ENCODE data around the gene ELL3.
"Not testable (repeated sequence)": the region's sequence is repeated elsewhere in the genome, so short reads cannot be mapped to it uniquely, and the experiment has no call there.

ELL3 gene

GRCh38 chr15:43776718-43777266 lies at the start of gene ELL3:
Gene ELL3, minus strand, starts transcription at chr15:43776966. Its CDS starts 65 bp downstream, at chr15:43776901.
- H3K4me3 Mint-ChIP-seq: peak within 1 kb of the TSS; percentile 83
- H3K27me3 Mint-ChIP-seq: no peaks in the 10 kb centered on the region
- H3K36me3 Mint-ChIP-seq (ENCODE audit: low read depth): peaks cover 41% of the 10 kb centered on the region
- peaks cover 30% of the 10 kb centered on the region for H3K4me1 Mint-ChIP-seq (ENCODE audit: low read depth)
- peak; percentile 83 for DNase-seq
- no peaks in the 10 kb centered on the region for H3K9me3 Mint-ChIP-seq
- peak within 1 kb of the TSS; percentile 95 for H3K27ac Mint-ChIP-seq

DNA sequence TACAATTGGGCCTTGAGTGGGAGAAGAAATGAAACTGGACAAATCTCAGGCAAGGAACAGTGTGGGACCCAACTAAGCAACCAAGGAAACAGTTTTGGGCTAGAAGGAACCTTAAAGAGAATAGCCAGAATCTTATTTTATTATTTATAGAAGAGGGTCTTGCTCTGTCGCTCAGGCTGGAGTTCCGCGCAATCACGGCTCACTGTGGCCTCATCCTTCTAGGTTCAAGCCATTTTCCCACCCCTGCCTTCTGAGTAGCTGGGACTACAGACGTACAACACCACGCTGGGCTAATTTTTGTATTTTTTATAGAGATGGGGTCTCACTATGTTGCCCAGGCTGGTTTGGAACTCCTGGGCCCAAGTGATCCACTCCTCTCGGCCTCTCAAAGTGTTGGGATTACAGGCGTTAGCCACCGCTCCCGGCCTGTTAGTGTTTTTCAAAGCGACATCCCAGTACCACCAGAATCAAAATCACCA lies 49.3 kb upstream of the ELL3 start:
- Mint-ChIP-seq H3K36me3 (ENCODE audit: low read depth) (peaks cover 72% of the 10 kb centered on the region), H3K27ac (peak overlapping the region; percentile 96), H3K27me3 (no peaks in the 10 kb centered on the region), H3K4me3 (peak overlapping the region; percentile 94), H3K9me3 (peaks cover 4% of the 10 kb centered on the region), H3K4me1 (ENCODE audit: low read depth) (peaks cover 66% of the 10 kb centered on the region)
- DNase-seq: no peak

DNA sequence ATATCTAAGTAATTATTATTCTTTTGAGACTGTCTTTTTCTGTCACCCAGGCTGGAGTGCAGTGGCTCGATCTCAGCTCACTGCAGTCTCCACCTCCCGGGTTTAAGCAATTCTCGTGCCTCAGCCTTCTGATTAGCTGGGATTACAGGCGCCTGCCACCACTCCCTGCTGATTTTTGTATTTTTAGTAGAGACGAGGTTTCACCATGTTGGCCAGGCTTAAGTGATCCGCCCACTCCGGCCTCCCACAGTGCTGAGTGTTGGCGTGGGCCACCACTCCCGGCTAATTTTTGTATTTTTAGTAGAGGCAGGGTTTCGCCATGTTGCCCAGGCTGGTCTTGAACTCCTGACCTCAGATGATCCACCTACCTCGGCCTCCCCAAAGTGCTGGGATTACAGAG lies 48.5 kb upstream of the ELL3 start:
- H3K9me3 Mint-ChIP-seq, DNase-seq, H3K27me3 Mint-ChIP-seq: not testable (repeated sequence)
- peaks cover 71% of the 10 kb centered on the region for H3K36me3 Mint-ChIP-seq (ENCODE audit: low read depth)
- peaks cover 69% of the 10 kb centered on the region for H3K4me1 Mint-ChIP-seq (ENCODE audit: low read depth)
- H3K27ac Mint-ChIP-seq: peak overlapping the region; percentile 96
- peak overlapping the region; percentile 96 for H3K4me3 Mint-ChIP-seq

- Mint-ChIP-seq H3K36me3 (ENCODE audit: low read depth) (peaks cover 68% of the 10 kb centered on the region), H3K27me3 (no peaks in the 10 kb centered on the region), H3K9me3 (peaks cover 4% of the 10 kb centered on the region), H3K4me3 (peak within 1 kb of the TSS; percentile 96), H3K4me1 (ENCODE audit: low read depth) (peaks cover 66% of the 10 kb centered on the region), H3K27ac (peak within 1 kb of the TSS; percentile 99)
- DNase-seq: peak; percentile 87
Measured at GRCh38 chr15:43824302-43825246, 47.8 kb upstream of the ELL3 start, which contains the start of gene MFAP1. Gene MFAP1, minus strand, starts transcription at chr15:43824690. Its CDS starts 121 bp downstream, at chr15:43824569.

DNA sequence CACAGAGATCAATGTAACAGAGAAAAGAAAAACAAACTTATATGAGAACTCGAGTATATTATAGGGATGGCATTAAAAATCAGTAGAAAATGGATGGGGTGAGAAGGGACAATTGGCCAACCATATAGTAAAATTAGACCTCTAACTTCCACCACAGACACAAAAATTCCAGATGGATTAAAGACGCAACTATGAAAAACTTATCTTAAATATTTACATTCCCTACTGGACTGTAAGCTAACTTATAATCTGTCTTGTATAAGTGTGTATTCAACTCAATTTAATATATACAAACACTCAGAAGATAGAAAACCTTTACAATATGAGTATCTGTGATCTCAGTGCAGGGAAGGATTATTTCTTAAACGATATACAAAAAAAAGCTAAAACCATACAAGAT lies 44.7 kb upstream of the ELL3 start:
- peak overlapping the region; percentile 54 for H3K27ac Mint-ChIP-seq
- H3K4me1 Mint-ChIP-seq (ENCODE audit: low read depth): peaks cover 57% of the 10 kb centered on the region
- peaks cover 4% of the 10 kb centered on the region for H3K9me3 Mint-ChIP-seq
- H3K36me3 Mint-ChIP-seq (ENCODE audit: low read depth): peaks cover 62% of the 10 kb centered on the region
- DNase-seq: no peak
- peak overlapping the region; percentile 58 for H3K4me3 Mint-ChIP-seq
- no peaks in the 10 kb centered on the region for H3K27me3 Mint-ChIP-seq

DNA sequence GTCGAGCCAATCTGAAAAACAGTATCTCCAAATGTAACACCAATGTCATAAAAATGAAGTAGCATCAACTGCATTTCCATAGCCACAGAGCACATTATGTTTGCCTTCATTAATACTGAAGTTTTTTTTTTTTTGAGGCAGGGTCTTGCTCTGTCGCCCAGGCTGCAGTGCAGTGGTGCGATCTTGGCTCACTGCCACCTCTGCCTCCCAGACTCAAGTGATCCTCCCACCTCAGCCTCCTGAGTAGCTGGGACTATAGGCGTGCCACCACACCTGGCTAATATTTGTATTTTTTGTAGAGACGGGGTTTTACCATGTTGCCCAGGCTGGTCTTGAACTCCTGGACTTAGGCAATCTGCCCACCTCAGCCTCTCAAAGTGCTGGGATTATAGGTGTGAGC lies 38.3 kb upstream of the ELL3 start:
- H3K27ac Mint-ChIP-seq: peak overlapping the region; percentile 81
- not testable (repeated sequence) for H3K4me3 Mint-ChIP-seq, H3K27me3 Mint-ChIP-seq, DNase-seq, H3K9me3 Mint-ChIP-seq
- peaks cover 11% of the 10 kb centered on the region for H3K4me1 Mint-ChIP-seq (ENCODE audit: low read depth)
- H3K36me3 Mint-ChIP-seq (ENCODE audit: low read depth): peaks cover 83% of the 10 kb centered on the region

GRCh38 chr15:43808960-43809678 lies 32.4 kb upstream of the ELL3 start:
- Mint-ChIP-seq H3K4me3 (no peak overlapping the region), H3K4me1 (ENCODE audit: low read depth) (peaks cover 6% of the 10 kb centered on the region), H3K27ac (peak overlapping the region; percentile 69), H3K9me3 (no peaks in the 10 kb centered on the region), H3K36me3 (ENCODE audit: low read depth) (peaks cover 96% of the 10 kb centered on the region), H3K27me3 (no peaks in the 10 kb centered on the region)
- no peak for DNase-seq

DNA sequence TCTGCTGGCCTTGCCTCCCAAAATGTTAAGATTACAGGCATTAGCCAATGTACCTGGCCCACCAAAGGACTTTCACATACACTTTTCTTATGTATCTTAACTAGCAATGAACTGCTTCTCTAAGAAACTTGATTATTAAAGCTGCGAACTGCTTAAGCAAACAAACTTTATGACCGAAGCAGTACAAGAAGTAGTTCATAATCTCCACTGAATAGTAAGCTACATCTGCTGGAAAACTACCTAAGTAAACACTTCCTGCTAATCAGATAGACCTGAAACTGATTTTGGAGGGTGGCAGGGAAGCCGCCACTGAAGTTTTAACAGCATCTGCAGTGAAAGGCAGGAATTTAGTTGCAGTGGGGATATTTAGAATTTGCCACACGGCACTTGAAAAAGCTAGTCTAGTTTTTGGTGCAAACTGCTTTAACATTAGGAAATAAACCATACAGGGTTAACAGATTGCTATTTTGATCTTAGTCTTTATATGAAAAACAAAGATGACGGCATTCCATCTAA lies 31.7 kb upstream of the ELL3 start:
- no peaks in the 10 kb centered on the region for H3K27me3 Mint-ChIP-seq
- DNase-seq: no peak
- peak overlapping the region; percentile 33 for H3K27ac Mint-ChIP-seq
- no peaks in the 10 kb centered on the region for H3K9me3 Mint-ChIP-seq
- no peak overlapping the region for H3K4me3 Mint-ChIP-seq
- H3K36me3 Mint-ChIP-seq (ENCODE audit: low read depth): peaks cover 96% of the 10 kb centered on the region
- H3K4me1 Mint-ChIP-seq (ENCODE audit: low read depth): peaks cover 6% of the 10 kb centered on the region

DNA sequence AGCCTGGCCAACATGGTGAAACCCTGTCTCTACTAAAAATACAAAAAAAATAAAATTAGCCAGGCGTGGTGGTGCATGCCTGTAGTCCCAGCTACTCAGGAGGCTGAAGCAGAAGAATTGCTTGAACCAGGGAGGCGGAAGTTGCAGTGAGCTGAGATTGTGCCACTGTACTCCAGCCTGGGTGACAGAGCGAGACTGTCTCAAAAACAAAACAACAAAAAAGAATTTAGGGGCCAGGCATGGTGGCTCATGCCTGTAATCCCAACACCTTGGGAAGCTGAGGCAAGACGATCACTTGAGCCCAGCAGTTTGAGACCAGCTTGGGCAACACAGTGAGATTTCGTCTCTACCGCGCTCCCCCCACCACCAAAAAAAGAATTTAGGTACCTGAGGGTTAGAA lies 25.9 kb upstream of the ELL3 start:
- H3K9me3 Mint-ChIP-seq, DNase-seq, H3K27me3 Mint-ChIP-seq, H3K4me3 Mint-ChIP-seq: not testable (repeated sequence)
- Mint-ChIP-seq H3K36me3 (ENCODE audit: low read depth) (peaks cover 97% of the 10 kb centered on the region), H3K27ac (peak overlapping the region; percentile 47), H3K4me1 (ENCODE audit: low read depth) (peaks cover 32% of the 10 kb centered on the region)

GRCh38 chr15:43800286-43801141 lies 23.7 kb upstream of the ELL3 start, which contains the start of gene HYPK:
Gene HYPK, plus strand, starts transcription at chr15:43800599. Its CDS starts 24 bp downstream, at chr15:43800623.
- H3K4me3 Mint-ChIP-seq: peak within 1 kb of the TSS; percentile 99
- H3K9me3 Mint-ChIP-seq: no peaks in the 10 kb centered on the region
- H3K27me3 Mint-ChIP-seq: no peaks in the 10 kb centered on the region
- H3K27ac Mint-ChIP-seq: peak within 1 kb of the TSS; percentile 98
- H3K36me3 Mint-ChIP-seq (ENCODE audit: low read depth): peaks cover 98% of the 10 kb centered on the region
- peak; percentile 93 for DNase-seq
- H3K4me1 Mint-ChIP-seq (ENCODE audit: low read depth): peaks cover 44% of the 10 kb centered on the region

DNA sequence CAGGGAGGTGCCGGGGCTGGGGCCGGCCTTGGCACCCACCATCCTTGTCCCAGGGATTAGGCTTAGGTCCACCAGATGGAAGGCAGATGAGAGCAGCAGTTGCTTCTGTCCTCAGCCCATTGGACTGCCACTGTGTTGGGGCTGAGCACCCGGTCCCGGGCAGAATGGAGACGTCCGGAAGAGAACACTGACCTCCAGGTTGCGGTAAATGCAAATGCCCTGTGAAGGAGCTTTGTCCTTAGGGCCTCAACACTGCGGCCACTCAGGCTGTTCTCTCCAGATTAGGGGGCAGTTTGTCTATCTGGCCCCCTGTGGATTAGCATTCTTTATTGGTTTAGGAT lies 23.1 kb upstream of the ELL3 start, which contains the start of gene SERINC4:
TSS of gene SERINC4 (minus strand) at position 276 of the 341 bp plus-strand sequence. CDS start at position 42, 234 bp downstream.
- peaks cover 50% of the 10 kb centered on the region for H3K4me1 Mint-ChIP-seq (ENCODE audit: low read depth)

GRCh38 chr15:43799209-43799944 lies 22.6 kb upstream of the ELL3 start:
- Mint-ChIP-seq H3K4me3 (no peak overlapping the region), H3K9me3 (no peaks in the 10 kb centered on the region), H3K27ac (peak overlapping the region; percentile 98), H3K36me3 (ENCODE audit: low read depth) (peaks cover 98% of the 10 kb centered on the region), H3K27me3 (no peaks in the 10 kb centered on the region), H3K4me1 (ENCODE audit: low read depth) (peaks cover 55% of the 10 kb centered on the region)
- no peak for DNase-seq

More for the DNA sequence above, 23.1 kb upstream of the ELL3 start, which contains the start of gene SERINC4:
- Mint-ChIP-seq H3K4me3 (peak within 1 kb of the TSS; percentile 99), H3K36me3 (ENCODE audit: low read depth) (peaks cover 98% of the 10 kb centered on the region), H3K27ac (peak within 1 kb of the TSS; percentile 98), H3K9me3 (no peaks in the 10 kb centered on the region), H3K27me3 (no peaks in the 10 kb centered on the region)
- DNase-seq: no peak

- H3K9me3 Mint-ChIP-seq: no peaks in the 10 kb centered on the region
- peak overlapping the region; percentile 99 for H3K27ac Mint-ChIP-seq
- DNase-seq: no peak
- peaks cover 93% of the 10 kb centered on the region for H3K36me3 Mint-ChIP-seq (ENCODE audit: low read depth)
- no peaks in the 10 kb centered on the region for H3K27me3 Mint-ChIP-seq
- H3K4me3 Mint-ChIP-seq: no peak overlapping the region
- H3K4me1 Mint-ChIP-seq (ENCODE audit: low read depth): peaks cover 67% of the 10 kb centered on the region
Measured at GRCh38 chr15:43796566-43796965, 19.8 kb upstream of the ELL3 start.
